ENCODE measurements around the gene SLC1A5. TPM values are rescaled to one million over a fixed set of nuclear protein-coding genes. Genes with fewer than 3 reads are reported as not detected.

SLC1A5 gene
- total RNA-seq, 1 donor from 2014 or later: 5.9 TPM

DNA sequence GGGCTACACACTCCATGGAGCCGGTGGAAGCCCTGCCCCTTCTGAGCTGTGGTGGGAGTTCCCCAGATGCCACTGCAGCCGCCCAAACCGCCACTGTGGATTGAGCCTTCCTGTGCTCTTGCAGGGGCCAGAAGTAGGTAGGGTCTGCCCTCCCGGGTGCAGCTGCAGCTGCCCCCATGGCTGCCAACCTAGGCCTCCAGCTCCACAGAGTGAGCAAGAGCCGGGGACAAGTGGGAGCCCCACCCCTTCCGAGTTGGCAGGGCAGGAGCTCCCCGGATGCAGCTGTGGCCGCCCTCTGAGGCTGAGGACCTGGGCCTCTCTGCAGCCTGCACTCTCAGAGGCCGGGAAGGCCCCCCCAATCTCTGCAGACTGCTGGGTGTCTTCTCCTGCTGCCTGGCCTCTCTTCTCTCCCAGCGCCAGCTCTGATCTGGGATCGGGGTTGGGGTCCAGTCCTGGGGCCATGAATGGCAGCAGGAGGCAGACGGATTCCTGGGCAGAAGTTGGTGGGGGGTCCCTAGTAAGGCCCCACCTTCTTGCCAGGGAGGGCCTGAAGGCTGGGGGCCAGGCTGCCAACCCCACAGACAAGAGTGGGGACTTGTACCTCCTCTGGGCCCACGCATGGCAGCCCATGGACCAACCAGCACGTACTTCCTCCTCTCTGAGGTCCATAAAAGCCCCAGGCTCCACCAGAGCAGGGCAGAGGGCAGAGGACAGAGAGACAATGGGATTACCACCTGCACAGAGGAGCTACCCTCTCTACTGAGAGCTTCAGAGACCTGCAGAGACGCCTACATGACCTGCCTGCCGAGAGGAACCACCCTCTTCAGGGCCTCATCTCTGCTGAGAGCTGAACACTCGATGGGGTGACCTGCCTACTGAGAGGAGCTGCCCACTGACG lies 33.4 kb upstream of the SLC1A5 start:
- peak; percentile 40 for DNase-seq
- H3K27me3 ChIP-seq (ENCODE audit: low read depth): no peaks in the 10 kb centered on the region
- H3K4me1 ChIP-seq: peaks cover 13% of the 10 kb centered on the region
- H3K27ac ChIP-seq (replicated peaks): no peak overlapping the region
- H3K9me3 ChIP-seq (replicated peaks): no peaks in the 10 kb centered on the region
- no peak overlapping the region for H3K4me3 ChIP-seq
- TF ChIP-seq, protein P1, sequence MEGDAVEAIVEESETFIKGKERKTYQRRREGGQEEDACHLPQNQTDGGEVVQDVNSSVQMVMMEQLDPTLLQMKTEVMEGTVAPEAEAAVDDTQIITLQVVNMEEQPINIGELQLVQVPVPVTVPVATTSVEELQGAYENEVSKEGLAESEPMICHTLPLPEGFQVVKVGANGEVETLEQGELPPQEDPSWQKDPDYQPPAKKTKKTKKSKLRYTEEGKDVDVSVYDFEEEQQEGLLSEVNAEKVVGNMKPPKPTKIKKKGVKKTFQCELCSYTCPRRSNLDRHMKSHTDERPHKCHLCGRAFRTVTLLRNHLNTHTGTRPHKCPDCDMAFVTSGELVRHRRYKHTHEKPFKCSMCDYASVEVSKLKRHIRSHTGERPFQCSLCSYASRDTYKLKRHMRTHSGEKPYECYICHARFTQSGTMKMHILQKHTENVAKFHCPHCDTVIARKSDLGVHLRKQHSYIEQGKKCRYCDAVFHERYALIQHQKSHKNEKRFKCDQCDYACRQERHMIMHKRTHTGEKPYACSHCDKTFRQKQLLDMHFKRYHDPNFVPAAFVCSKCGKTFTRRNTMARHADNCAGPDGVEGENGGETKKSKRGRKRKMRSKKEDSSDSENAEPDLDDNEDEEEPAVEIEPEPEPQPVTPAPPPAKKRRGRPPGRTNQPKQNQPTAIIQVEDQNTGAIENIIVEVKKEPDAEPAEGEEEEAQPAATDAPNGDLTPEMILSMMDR (IDR thresholded peaks at IDR 0.05; ENCODE audit: borderline replicate concordance): no peak
- no peaks in the 10 kb centered on the region for H3K36me3 ChIP-seq
- intact Hi-C loops (cut with micrococcal nuclease): no loop called here

DNA sequence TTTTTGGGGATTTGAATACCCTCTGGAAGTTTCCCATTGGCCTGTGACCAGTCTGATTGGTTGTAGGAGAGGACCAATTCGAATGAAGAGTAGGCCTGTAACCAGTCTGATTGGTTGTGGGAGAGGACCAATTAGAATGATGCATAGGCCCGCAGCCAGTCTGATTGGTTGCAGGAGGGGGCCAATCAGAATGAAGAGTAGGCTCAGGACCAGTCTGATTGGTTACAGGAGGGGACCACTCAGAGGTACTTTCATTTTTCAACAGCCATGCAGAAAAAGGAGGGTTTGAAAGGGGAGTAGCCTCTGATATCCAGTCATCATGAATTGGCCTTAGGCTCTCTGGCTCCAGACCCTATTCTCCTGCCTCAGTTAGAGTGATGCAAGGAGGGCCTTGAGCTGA lies 30.4 kb upstream of the SLC1A5 start:
- intact Hi-C loops (cut with micrococcal nuclease): no loop called here
- no peak overlapping the region for H3K4me3 ChIP-seq
- TF ChIP-seq, protein P1 (IDR thresholded peaks at IDR 0.05; ENCODE audit: borderline replicate concordance): no peak
- H3K9me3 ChIP-seq (replicated peaks): no peaks in the 10 kb centered on the region
- no peak for DNase-seq
- H3K27me3 ChIP-seq (ENCODE audit: low read depth): no peaks in the 10 kb centered on the region
- no peak overlapping the region for H3K27ac ChIP-seq (replicated peaks)
- peaks cover 15% of the 10 kb centered on the region for H3K4me1 ChIP-seq
- no peaks in the 10 kb centered on the region for H3K36me3 ChIP-seq

DNA sequence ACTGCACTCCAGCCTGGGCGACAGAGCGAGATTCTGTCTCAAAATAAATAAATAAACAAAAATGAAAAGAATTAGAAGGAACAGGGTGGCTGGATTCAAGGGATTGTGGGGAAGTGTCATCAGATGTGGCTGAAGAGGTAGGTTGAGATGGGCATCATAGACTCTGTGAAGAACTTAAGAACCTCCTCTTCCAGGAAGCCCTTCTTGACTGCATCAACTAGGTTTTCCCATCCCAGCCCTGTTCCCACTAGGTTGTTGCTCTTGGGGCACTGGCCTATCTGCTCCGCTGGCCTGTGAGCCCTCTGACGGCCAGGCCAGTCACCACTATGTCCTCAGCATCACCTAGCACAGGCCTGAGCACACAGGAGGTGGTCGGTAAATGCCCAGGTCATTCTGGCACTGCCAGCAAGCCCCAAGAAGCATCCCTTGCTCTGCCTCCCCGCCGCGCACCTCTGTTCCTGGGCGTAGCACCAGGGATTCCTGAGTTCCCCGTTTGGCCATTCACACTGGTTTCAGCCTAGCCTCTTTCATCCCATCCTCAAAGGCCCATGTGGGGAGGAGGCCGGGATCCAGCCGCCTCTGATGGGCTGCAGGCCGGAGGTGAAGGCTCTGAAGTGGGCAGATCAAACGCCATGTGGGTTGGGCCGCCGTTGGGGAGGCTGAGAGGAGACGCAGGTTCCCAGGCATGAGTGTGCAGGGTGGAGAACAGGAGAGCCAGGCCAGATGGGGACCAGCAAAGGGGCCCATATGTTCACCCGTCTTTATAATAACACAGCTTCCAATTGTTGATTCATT lies 27.6 kb upstream of the SLC1A5 start:
- DNase-seq: no peak
- Histone ChIP-seq H3K27me3 (ENCODE audit: low read depth) (no peaks in the 10 kb centered on the region), H3K27ac (replicated peaks) (no peak overlapping the region), H3K9me3 (replicated peaks) (no peaks in the 10 kb centered on the region), H3K4me1 (peaks cover 17% of the 10 kb centered on the region), H3K36me3 (no peaks in the 10 kb centered on the region), H3K4me3 (no peak overlapping the region)
- TF ChIP-seq, protein P1 (IDR thresholded peaks at IDR 0.05; ENCODE audit: borderline replicate concordance): no peak
- intact Hi-C loops (cut with micrococcal nuclease): no loop called here

DNA sequence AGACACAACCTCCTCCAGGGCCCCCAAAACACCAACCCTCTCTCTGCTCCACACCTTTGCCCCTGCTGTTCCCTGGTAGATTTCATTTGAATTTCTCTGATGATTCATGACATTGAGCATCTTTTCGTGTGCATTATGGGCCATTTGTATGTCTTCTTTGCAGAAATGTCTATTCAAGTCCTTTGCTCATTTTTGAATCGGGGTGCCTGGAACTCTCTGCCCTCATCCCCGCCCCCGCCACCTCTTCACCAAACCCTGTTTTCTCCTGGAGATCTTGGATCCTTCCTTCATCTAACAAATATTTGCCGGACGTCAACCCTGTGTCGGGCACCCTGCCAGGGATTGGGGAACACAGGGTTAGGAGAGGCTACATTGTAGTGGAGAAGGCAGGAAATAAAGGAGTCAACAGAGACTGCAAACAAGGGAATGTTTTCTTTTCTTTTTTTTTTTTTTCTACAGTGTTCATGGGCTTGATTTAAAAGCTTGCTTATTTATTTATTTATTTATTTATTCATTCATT lies 25.5 kb upstream of the SLC1A5 start:
- peak overlapping the region; percentile 34 for H3K27ac ChIP-seq (replicated peaks)
- intact Hi-C loops (cut with micrococcal nuclease): no loop called here
- TF ChIP-seq, protein P1 (IDR thresholded peaks at IDR 0.05; ENCODE audit: borderline replicate concordance): no peak

DNA sequence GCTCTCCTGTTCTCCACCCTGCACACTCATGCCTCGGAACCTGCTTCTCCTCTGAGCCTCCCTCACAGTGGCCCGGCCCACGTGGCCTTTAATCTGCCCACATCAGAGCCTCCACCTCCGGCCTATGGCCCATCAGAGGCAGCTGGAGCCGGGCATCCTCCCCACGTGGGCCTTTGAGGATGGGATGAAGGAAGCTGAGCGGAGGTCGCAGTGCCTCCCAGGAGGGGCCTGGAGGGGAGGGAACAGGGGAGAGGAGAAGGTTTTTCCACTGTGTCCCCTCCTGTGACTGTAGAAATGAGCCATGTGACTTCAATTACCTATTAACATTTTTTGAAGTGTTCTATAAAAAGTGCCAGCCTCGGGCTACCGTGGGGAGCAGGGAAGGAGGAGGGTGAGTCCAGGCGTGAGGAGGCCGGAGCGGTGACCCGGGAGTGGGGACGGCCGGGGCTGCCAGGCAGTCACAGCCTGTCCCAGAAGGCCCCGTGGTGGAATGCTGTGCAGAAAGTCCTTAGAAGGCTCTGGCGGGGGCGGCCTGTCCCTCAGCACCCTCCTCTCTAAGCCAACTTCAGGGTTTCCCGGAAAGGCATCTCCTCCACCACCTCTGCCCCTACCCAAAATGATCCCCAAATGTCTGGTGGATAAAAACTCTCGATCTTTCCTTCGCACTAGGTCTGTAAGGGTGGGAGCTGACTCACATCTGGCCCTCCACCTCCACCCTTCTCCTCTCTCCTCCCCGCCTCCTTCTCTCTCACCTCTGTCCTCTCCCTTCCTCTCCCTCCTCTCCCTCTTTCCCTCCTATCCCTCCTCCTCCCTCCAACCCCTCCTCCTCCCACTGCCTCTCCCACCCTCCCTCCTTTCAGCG lies 24.8 kb upstream of the SLC1A5 start:
- H3K27me3 ChIP-seq (ENCODE audit: low read depth): no peaks in the 10 kb centered on the region
- H3K4me1 ChIP-seq: peaks cover 12% of the 10 kb centered on the region
- intact Hi-C loops (cut with micrococcal nuclease): no loop called here
- peak; percentile 23 for DNase-seq
- H3K4me3 ChIP-seq: no peak overlapping the region
- peak overlapping the region; percentile 34 for H3K27ac ChIP-seq (replicated peaks)
- no peaks in the 10 kb centered on the region for H3K9me3 ChIP-seq (replicated peaks)
- no peaks in the 10 kb centered on the region for H3K36me3 ChIP-seq
- TF ChIP-seq, protein P1 (IDR thresholded peaks at IDR 0.05; ENCODE audit: borderline replicate concordance): no peak

More for the DNA sequence above, 25.5 kb upstream of the SLC1A5 start:
- H3K4me3 ChIP-seq: no peak overlapping the region
- H3K4me1 ChIP-seq: peaks cover 12% of the 10 kb centered on the region
- no peaks in the 10 kb centered on the region for H3K9me3 ChIP-seq (replicated peaks)
- H3K36me3 ChIP-seq: no peaks in the 10 kb centered on the region
- no peaks in the 10 kb centered on the region for H3K27me3 ChIP-seq (ENCODE audit: low read depth)
- DNase-seq: peak; percentile 70
